A549 (cell line): ENCODE results near the gene FBRSL1. TPM values are rescaled to one million over a fixed set of nuclear protein-coding genes. Genes with fewer than 3 reads are reported as not detected.
A peak's percentile ranks its signal among the peaks of the same experiment; 100 is the strongest.

ENCODE experiments used
- ATAC-seq, 2 experiments: fragments of 200-7000 bp in 1 of 2; fragments of >200 bp in 1 of 2; cut with Nextera tagmentation in 1 of 2; cut with Tn5 transposase in 1 of 2; 3 replicates each; pipeline versions ENCODE4 v1.8.0 to v1.9.1; 2018 to 2020; ENCODE audit warnings: mild to moderate bottlenecking in 1 of 2, moderate library complexity in 1 of 2
- CTCF ChIA-PET: fragments of 300-600 bp; sonication (Branson Sonifier 250); formaldehyde crosslinking; extraction: SDS; loops from one replicate; lab custom pipeline; 2021; ENCODE audit warnings: antibody characterized with exemption, inconsistent platforms; lab: Yijun Ruan, JAX
- POLR2A ChIA-PET: fragments of 350-600 bp; formaldehyde crosslinking; extraction: SDS; loops from one replicate; lab custom pipeline; 2021; ENCODE audit warnings: antibody characterized with exemption, inconsistent platforms; lab: Yijun Ruan, JAX
- DNase-seq, 2 experiments: peaks; one replicate each; pipeline versions ENCODE4 v3.0.0 to v3.0.0-alpha.2; 2011 to 2016; ENCODE audit warnings: low read depth in 1 of 2, low spot score in 1 of 2
- FAIRE-seq: peaks from 2 replicates; lab custom pipeline; 2011; peaks lifted over from hg19 to GRCh38; lab: Jason Lieb, UNC
- H3K27ac ChIP-seq, 2 experiments: fragments of >200 bp; sonication (Bioruptor Twin); formaldehyde crosslinking; 3 replicates each; pipeline ENCODE4 v1.5.1; 2016 to 2017
- H3K4me1 ChIP-seq: fragments of >200 bp; sonication (Bioruptor Twin); formaldehyde crosslinking; 3 replicates; pipeline ENCODE4 v1.6.1; 2016
- H3K4me2 ChIP-seq: fragments of >200 bp; sonication (Bioruptor Twin); formaldehyde crosslinking; 3 replicates; pipeline ENCODE4 v1.6.1; 2016
- H3K4me3 ChIP-seq: fragments of >200 bp; sonication (Bioruptor Twin); formaldehyde crosslinking; 3 replicates; pipeline ENCODE4 v1.5.1; 2016
- H3K9me3 ChIP-seq: fragments of >200 bp; sonication (Bioruptor Twin); formaldehyde crosslinking; 3 replicates; pipeline ENCODE4 v1.6.1; 2016
- CBX2 ChIP-seq: fragments of 200-600 bp; sonication (generic); IDR thresholded peaks from 2 replicates; pipeline ENCODE4 v1.6.1; 2016; ENCODE audit warnings: low read depth, mild to moderate bottlenecking, borderline replicate concordance
- CEBPB ChIP-seq, 2 experiments: fragments of >200 bp in 1 of 2; sonication (Bioruptor Twin) in 1 of 2; formaldehyde crosslinking in 1 of 2; IDR thresholded peaks; 2 replicates each; pipeline ENCODE4 v1.6.1; 2012 to 2016
- CHD4 ChIP-seq: fragments of 200-600 bp; sonication (generic); IDR thresholded peaks from 2 replicates; pipeline ENCODE4 v1.6.1; 2016; ENCODE audit warnings: antibody characterized with exemption, mild to moderate bottlenecking, borderline replicate concordance
- EHF ChIP-seq: fragments of 250-450 bp; sonication (Bioruptor Pico); IDR thresholded peaks from 2 replicates; pipeline ENCODE4 v1.5.0; 2020; ENCODE audit warnings: mild to moderate bottlenecking
- EP300 ChIP-seq, 2 experiments: fragments of >200 bp; sonication (Bioruptor Twin); formaldehyde crosslinking; IDR thresholded peaks; 2 replicates in 1 of 2; 3 replicates in 1 of 2; pipeline ENCODE4 v1.6.1; 2016 to 2017
- ESRRA ChIP-seq: fragments of 150-350 bp; IDR thresholded peaks from 2 replicates; pipeline ENCODE4 v1.6.1; 2014; ENCODE audit warnings: mild to moderate bottlenecking, low read length, borderline replicate concordance
- GATA3 ChIP-seq: IDR thresholded peaks from 2 replicates; pipeline ENCODE4 v1.6.1; 2012; ENCODE audit warnings: borderline replicate concordance
- HDAC2 ChIP-seq: fragments of 200-600 bp; sonication (generic); IDR thresholded peaks from 2 replicates; pipeline ENCODE4 v1.6.1; 2016
- HEYL ChIP-seq: fragments of 250-450 bp; sonication (Bioruptor Pico); IDR thresholded peaks from 2 replicates; pipeline ENCODE4 v1.8.0; 2021; ENCODE audit warnings: mild to moderate bottlenecking, moderate library complexity
- HOXB13 ChIP-seq: fragments of 250-450 bp; sonication (Bioruptor Pico); IDR thresholded peaks from 2 replicates; pipeline ENCODE4 v1.5.0; 2020; ENCODE audit warnings: low read depth, mild to moderate bottlenecking, moderate library complexity
- HOXB5 ChIP-seq: fragments of 250-450 bp; sonication (Bioruptor Pico); IDR thresholded peaks from 2 replicates; pipeline ENCODE4 v1.5.0; 2020; ENCODE audit warnings: mild to moderate bottlenecking, moderate library complexity
- MAZ ChIP-seq: fragments of 150-350 bp; IDR thresholded peaks from 2 replicates; pipeline ENCODE4 v1.6.1; 2014; ENCODE audit warnings: antibody characterized with exemption, low read depth, low read length, borderline replicate concordance
- POLR2A ChIP-seq: IDR thresholded peaks from 2 replicates; pipeline ENCODE4 v1.6.1; 2012; ENCODE audit warnings: mild to moderate bottlenecking, low read length
- POLR2AphosphoS2 ChIP-seq: conservative IDR thresholded peaks from 2 replicates; pipeline ENCODE4 v1.6.1; 2012; ENCODE audit warnings: low read length, improper control_type of control experiment, inconsistent platforms
- RAD21 ChIP-seq, 2 experiments: fragments of >200 bp in 1 of 2; sonication (Bioruptor Twin) in 1 of 2; formaldehyde crosslinking in 1 of 2; IDR thresholded peaks in 1 of 2; conservative IDR thresholded peaks in 1 of 2; 2 replicates in 1 of 2; 3 replicates in 1 of 2; pipeline ENCODE4 v1.6.1; 2012 to 2018; ENCODE audit warnings: inconsistent platforms in 1 of 2
- RARB ChIP-seq: fragments of 250-450 bp; sonication (Bioruptor Pico); IDR thresholded peaks from 2 replicates; pipeline ENCODE4 v1.8.0; 2021; ENCODE audit warnings: mild to moderate bottlenecking, moderate library complexity
- SREBF2 ChIP-seq: fragments of 450-650 bp; IDR thresholded peaks from 2 replicates; pipeline ENCODE4 v1.6.1; 2014; ENCODE audit warnings: mild to moderate bottlenecking, moderate library complexity
- TFCP2L1 ChIP-seq: fragments of 250-450 bp; sonication (Bioruptor Pico); IDR thresholded peaks from 2 replicates; pipeline ENCODE4 v1.5.0; 2021; ENCODE audit warnings: mild to moderate bottlenecking
- ZC3H11A ChIP-seq: fragments of 450-650 bp; IDR thresholded peaks from 2 replicates; pipeline ENCODE4 v1.6.1; 2014; ENCODE audit warnings: antibody characterized with exemption, mild to moderate bottlenecking
- ZFP36 ChIP-seq: fragments of 450-650 bp; IDR thresholded peaks from 2 replicates; pipeline ENCODE4 v1.6.1; 2014; ENCODE audit warnings: borderline replicate concordance; ENCODE audit not compliant: partially characterized antibody
- WGBS: methylation state at CpG from one replicate; pipeline ENCODE4 v1.1.6; 2017; ENCODE audit errors: missing lambda C conversion rate; 5-methylcytosine and 5-hydroxymethylcytosine counted together
- polyA plus RNA-seq, 4 experiments: library from polyadenylated mRNA; depleted of rRNA in 3 of 4; stranded (reverse); fragments of >200 nt; fragmentation: RNase III in 1 of 4; extraction: RNeasy Plus Mini Kit Qiagen cat#74134 plus additional on column Dnase treatment in 1 of 4; gene quantifications; 2 replicates in 3 of 4; 3 replicates in 1 of 4; pipeline ENCODE4 v1.2.3, GENCODE V29; 2011 to 2017
- TF ChIP-seq, protein P1 (sequence below): IDR thresholded peaks from 2 replicates; pipeline ENCODE4 v1.6.1; 2012; ENCODE audit warnings: low read depth, borderline replicate concordance
- TF ChIP-seq, protein P2 (sequence below): fragments of >200 bp; sonication (Bioruptor Twin); formaldehyde crosslinking; IDR thresholded peaks from 2 replicates; pipeline ENCODE4 v1.6.1; 2016
- TF ChIP-seq, protein P3 (sequence below): fragments of 250-450 bp; sonication (Bioruptor Pico); IDR thresholded peaks from 2 replicates; pipeline ENCODE4 v1.5.0; 2020; ENCODE audit warnings: low read depth, mild to moderate bottlenecking, moderate library complexity
- TF ChIP-seq, protein P4 (sequence below): fragments of 450-650 bp; IDR thresholded peaks from 2 replicates; pipeline ENCODE4 v1.6.1; 2014; ENCODE audit warnings: antibody characterized with exemption
- TF ChIP-seq, protein P5 (sequence below): fragments of >200 bp; sonication (Bioruptor Twin); formaldehyde crosslinking; IDR thresholded peaks from 3 replicates; pipeline ENCODE4 v1.6.1; 2016
- TF ChIP-seq, protein P6 (sequence below): fragments of 250-450 bp; sonication (Bioruptor Pico); IDR thresholded peaks from 2 replicates; pipeline ENCODE4 v1.5.0; 2021; ENCODE audit warnings: mild to moderate bottlenecking, moderate library complexity, borderline replicate concordance

The FBRSL1 gene
- polyA plus RNA-seq, 2 of the 4 experiments (the other 2 are of a cell fraction) = 3.0 to 32.8 TPM

DNA sequence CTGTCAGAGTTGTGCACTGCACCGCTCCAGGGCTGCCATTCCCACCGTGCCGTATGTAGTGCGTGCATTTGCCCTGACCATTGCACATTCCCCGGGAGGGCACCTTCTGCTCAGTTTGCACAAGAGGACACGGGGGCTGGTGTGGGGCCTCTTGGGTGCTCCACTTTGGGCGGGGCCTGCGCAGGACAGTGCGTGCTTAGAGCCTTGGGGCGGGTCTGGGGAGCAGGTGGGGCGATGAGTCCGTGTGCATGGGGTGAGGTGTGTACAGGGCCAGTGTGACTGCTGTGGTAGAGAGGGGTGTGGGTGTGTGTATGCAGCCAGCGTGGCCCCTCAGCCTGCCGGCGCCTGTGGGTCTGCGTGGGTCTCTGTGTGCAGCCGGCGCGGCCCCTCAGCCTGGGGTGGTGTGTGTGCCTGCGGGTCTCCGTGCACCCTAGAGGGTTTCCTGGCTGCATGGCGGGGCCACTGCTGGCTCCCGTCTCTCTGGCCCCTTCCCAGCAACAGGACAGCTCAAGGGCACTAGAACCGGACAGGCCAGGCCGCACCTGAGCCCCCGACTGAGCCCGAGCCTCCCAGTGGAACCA lies 31.9 kb downstream of the FBRSL1 start:
- ChIA-PET CTCF (interaction anchor here (2.1 to 2.7 kb wide), 2 partner anchors 7 to 46 kb away, joined by 8 to 15 read pairs; no protein-coding TSS in a partner anchor), POLR2A (no interaction called here)
- H3K4me1 ChIP-seq = peaks cover 53% of the 10 kb centered on the region
- no peak for ATAC-seq
- WGBS = 90% methylated on average over 21 of the region's 27 CpGs
- no peak for FAIRE-seq
- no peak overlapping the region for H3K4me2 ChIP-seq
- no peak overlapping the region; a peak in 1 of 6 replicates for H3K27ac ChIP-seq
- no peak overlapping the region for H3K4me3 ChIP-seq
- no peak for DNase-seq
- TF ChIP-seq, protein P1, sequence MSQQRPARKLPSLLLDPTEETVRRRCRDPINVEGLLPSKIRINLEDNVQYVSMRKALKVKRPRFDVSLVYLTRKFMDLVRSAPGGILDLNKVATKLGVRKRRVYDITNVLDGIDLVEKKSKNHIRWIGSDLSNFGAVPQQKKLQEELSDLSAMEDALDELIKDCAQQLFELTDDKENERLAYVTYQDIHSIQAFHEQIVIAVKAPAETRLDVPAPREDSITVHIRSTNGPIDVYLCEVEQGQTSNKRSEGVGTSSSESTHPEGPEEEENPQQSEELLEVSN = no peak
- TF ChIP-seq CHD4 (no peak), HEYL (no peak), TFCP2L1 (no peak), POLR2AphosphoS2 (no peak), MAZ (no peak), HOXB13 (no peak)
- TF ChIP-seq, protein P2, sequence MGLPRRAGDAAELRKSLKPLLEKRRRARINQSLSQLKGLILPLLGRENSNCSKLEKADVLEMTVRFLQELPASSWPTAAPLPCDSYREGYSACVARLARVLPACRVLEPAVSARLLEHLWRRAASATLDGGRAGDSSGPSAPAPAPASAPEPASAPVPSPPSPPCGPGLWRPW = no peak
- TF ChIP-seq, protein P3, sequence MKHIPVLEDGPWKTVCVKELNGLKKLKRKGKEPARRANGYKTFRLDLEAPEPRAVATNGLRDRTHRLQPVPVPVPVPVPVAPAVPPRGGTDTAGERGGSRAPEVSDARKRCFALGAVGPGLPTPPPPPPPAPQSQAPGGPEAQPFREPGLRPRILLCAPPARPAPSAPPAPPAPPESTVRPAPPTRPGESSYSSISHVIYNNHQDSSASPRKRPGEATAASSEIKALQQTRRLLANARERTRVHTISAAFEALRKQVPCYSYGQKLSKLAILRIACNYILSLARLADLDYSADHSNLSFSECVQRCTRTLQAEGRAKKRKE = no peak
- H3K9me3 ChIP-seq = peaks cover 10% of the 10 kb centered on the region

DNA sequence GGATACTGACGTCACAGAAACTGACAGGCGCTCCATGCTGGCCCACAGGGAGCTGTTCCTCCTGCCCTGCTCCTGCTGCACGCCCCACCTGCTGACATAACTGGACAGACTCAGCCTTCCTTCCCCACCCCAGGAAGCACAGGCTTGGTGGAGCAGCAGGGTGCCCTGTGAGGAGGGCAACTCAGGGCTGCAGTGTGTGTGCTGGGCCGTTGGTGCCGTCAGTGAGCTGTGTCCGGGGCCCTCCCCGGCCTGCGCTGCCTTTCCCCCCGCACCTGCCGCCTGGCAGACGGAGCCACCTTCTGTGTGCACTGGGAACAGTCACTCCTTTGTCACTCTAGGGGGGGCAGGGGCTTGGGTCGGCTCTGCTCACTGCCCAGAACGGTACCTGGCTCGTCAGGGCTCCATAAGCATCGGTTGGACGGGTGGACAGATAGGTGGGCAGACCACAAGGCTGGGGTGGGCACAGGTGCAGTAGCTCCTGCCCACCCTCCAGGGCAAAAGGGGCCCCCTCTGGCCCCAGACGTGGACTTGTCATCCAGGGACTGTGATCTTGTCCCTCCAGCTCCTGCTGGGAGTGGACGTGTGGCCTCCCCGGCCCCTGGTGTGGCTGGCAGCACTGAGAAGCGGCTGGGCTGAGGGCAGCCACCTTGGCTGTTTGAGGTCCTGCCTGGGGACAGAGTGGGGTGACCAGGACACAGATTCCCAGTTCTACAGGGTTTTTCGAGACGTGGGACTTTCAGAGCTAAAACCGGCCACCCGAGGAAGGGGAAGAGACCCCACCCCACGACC lies 32.8 kb downstream of the FBRSL1 start:
- no peak for DNase-seq
- peaks cover 53% of the 10 kb centered on the region for H3K4me1 ChIP-seq
- FAIRE-seq = no peak
- H3K4me3 ChIP-seq = no peak overlapping the region
- peaks cover 10% of the 10 kb centered on the region for H3K9me3 ChIP-seq
- H3K27ac ChIP-seq = peak overlapping the region in 1 of 2 experiments; percentile 87; a peak in 3 of 6 replicates
- H3K4me2 ChIP-seq = peak overlapping the region; percentile 88
- CTCF ChIA-PET = interaction anchor here (0.9 to 5.2 kb wide), 18 partner anchors 8 to 111 kb away, joined by 3 to 50 read pairs (median 8); no protein-coding TSS in a partner anchor
- POLR2A ChIA-PET = no interaction called here
- 81% methylated on average over 15 of the region's 25 CpGs for WGBS
- ATAC-seq = no peak
- TF ChIP-seq POLR2A = no peak
- no peak for TF ChIP-seq EP300 (IDR thresholded peaks at IDR 0.05)
- TF ChIP-seq, protein P2 = no peak
- TF ChIP-seq RARB (CRISPR knock-in tag) = no peak
- TF ChIP-seq RAD21 (conservative IDR thresholded peaks at IDR 0.05 in 1 of 2, IDR thresholded peaks at IDR 0.05 in 1 of 2) = no peak
- no peak for TF ChIP-seq HDAC2
- TF ChIP-seq, protein P4, sequence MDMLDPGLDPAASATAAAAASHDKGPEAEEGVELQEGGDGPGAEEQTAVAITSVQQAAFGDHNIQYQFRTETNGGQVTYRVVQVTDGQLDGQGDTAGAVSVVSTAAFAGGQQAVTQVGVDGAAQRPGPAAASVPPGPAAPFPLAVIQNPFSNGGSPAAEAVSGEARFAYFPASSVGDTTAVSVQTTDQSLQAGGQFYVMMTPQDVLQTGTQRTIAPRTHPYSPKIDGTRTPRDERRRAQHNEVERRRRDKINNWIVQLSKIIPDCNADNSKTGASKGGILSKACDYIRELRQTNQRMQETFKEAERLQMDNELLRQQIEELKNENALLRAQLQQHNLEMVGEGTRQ = no peak
- TF ChIP-seq, protein P5, sequence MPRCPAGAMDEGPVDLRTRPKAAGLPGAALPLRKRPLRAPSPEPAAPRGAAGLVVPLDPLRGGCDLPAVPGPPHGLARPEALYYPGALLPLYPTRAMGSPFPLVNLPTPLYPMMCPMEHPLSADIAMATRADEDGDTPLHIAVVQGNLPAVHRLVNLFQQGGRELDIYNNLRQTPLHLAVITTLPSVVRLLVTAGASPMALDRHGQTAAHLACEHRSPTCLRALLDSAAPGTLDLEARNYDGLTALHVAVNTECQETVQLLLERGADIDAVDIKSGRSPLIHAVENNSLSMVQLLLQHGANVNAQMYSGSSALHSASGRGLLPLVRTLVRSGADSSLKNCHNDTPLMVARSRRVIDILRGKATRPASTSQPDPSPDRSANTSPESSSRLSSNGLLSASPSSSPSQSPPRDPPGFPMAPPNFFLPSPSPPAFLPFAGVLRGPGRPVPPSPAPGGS = no peak
- TF ChIP-seq HEYL = no peak
- TF ChIP-seq CEBPB (IDR thresholded peaks at IDR 0.05) = no peak
- no peak for TF ChIP-seq ZFP36
- no peak for TF ChIP-seq CBX2
- no peak for TF ChIP-seq ZC3H11A
- TF ChIP-seq, protein P6, sequence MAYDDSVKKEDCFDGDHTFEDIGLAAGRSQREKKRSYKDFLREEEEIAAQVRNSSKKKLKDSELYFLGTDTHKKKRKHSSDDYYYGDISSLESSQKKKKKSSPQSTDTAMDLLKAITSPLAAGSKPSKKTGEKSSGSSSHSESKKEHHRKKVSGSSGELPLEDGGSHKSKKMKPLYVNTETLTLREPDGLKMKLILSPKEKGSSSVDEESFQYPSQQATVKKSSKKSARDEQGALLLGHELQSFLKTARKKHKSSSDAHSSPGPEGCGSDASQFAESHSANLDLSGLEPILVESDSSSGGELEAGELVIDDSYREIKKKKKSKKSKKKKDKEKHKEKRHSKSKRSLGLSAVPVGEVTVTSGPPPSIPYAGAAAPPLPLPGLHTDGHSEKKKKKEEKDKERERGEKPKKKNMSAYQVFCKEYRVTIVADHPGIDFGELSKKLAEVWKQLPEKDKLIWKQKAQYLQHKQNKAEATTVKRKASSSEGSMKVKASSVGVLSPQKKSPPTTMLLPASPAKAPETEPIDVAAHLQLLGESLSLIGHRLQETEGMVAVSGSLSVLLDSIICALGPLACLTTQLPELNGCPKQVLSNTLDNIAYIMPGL (CRISPR knock-in tag) = no peak
- no peak for TF ChIP-seq EHF (CRISPR knock-in tag)
- no peak for TF ChIP-seq HOXB5
- no peak for TF ChIP-seq ESRRA
- no peak for TF ChIP-seq MAZ
- TF ChIP-seq SREBF2 = no peak
- TF ChIP-seq GATA3 = no peak
